Stimulated activated CD8-positive, alpha-beta memory T cell treated with anti-CD3 and anti-CD28 coated beads, Interleukin-4, amount 100 ng/mL, for 24 hours (primary cell): ENCODE measurements around the gene ATG10.
"Not testable (repeated sequence)": the region's sequence is repeated elsewhere in the genome, so short reads cannot be mapped to it uniquely, and the experiment has no call there.

ENCODE experiments used
- DNase-seq: peaks from one replicate; pipeline ENCODE4 v3.0.0-alpha.2; 2020; ENCODE audit warnings: low read depth

The ATG10 gene

GRCh38 chr5:82129723-82130285, 158.0 kb downstream of the ATG10 start:
- DNase-seq = no peak

- DNase-seq = no peak
Observed at GRCh38 chr5:82130602-82131001, 158.8 kb downstream of the ATG10 start.

GRCh38 chr5:82137205-82137604, 165.4 kb downstream of the ATG10 start:
- no peak for DNase-seq

GRCh38 chr5:82139837-82140236, 168.0 kb downstream of the ATG10 start:
- DNase-seq = not testable (repeated sequence)

GRCh38 chr5:82142217-82142841, 170.5 kb downstream of the ATG10 start:
- DNase-seq = no peak

GRCh38 chr5:82142928-82143577, 171.2 kb downstream of the ATG10 start:
- no peak for DNase-seq

- no peak for DNase-seq
Observed at GRCh38 chr5:82147860-82148573, 176.2 kb downstream of the ATG10 start.

GRCh38 chr5:82149434-82149833, 177.6 kb downstream of the ATG10 start:
- DNase-seq = no peak

- DNase-seq = no peak
Observed at GRCh38 chr5:82150559-82150958, 178.7 kb downstream of the ATG10 start.

GRCh38 chr5:82151204-82151603, 179.4 kb downstream of the ATG10 start:
- DNase-seq = no peak

- no peak for DNase-seq
Observed at GRCh38 chr5:82151662-82152061, 179.8 kb downstream of the ATG10 start.

- no peak for DNase-seq
Observed at GRCh38 chr5:82152978-82153481, 181.2 kb downstream of the ATG10 start.

GRCh38 chr5:82154776-82155175, 183.0 kb downstream of the ATG10 start:
- no peak for DNase-seq

- no peak for DNase-seq
Observed at GRCh38 chr5:82155305-82155704, 183.5 kb downstream of the ATG10 start.

GRCh38 chr5:82156874-82157273, 185.1 kb downstream of the ATG10 start:
- no peak for DNase-seq

- DNase-seq = no peak
Observed at GRCh38 chr5:82158755-82159413, 187.1 kb downstream of the ATG10 start.

- no peak for DNase-seq
Observed at GRCh38 chr5:82160948-82161347, 189.1 kb downstream of the ATG10 start.

GRCh38 chr5:82162573-82162972, 190.8 kb downstream of the ATG10 start:
- DNase-seq = no peak

GRCh38 chr5:82163452-82164175, 191.8 kb downstream of the ATG10 start:
- DNase-seq = no peak

- no peak for DNase-seq
Observed at GRCh38 chr5:82164176-82164976, 192.6 kb downstream of the ATG10 start.
